Measurements from ENCODE around the gene PAFAH2. TPM values are rescaled to one million over a fixed set of nuclear protein-coding genes. Genes with fewer than 3 reads are reported as not detected.

The PAFAH2 gene
- total RNA-seq, 1 donor from 2014 or later: 12.1 TPM

DNA sequence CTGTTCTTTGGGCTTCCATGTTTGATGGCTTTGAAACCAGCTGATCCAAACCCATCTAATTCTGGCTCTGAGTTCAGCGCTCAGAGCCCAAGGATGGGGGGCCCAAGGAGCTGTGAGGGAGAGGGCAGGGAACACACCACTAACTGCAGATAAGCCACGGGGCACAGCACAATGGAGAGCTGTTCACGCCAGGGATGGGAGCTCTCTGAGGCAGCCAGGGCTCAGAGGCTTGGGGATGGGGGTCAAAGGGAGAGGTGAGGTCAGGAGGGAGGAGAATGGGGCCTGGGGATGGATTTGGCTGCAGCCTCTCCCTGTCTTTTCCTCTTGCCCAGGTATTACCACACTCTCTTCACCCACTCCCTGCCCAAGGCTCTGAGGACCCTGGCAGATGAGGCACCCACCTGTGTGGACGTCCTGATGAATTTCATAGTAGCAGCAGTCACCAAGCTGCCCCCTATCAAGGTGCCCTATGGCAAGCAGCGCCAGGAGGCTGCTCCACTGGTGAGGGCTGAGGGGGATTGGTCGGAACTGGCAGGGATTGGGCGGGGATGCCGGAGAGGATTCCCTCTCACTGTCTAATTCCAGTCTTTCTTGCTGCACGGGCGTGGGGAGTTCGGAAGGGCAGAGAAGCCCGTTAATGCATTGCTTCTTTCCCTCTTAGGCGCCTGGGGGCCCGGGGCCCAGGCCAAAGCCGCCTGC, 36.8 kb upstream of the PAFAH2 start:
- ATAC-seq (ENCODE audit: poor library complexity): no peak
- intact Hi-C loops (cut with DNase I): loop anchor here (5.0 kb wide), 3 partner anchors 68 to 128 kb away; no protein-coding TSS in a partner anchor
- DNase-seq: no peak

DNA sequence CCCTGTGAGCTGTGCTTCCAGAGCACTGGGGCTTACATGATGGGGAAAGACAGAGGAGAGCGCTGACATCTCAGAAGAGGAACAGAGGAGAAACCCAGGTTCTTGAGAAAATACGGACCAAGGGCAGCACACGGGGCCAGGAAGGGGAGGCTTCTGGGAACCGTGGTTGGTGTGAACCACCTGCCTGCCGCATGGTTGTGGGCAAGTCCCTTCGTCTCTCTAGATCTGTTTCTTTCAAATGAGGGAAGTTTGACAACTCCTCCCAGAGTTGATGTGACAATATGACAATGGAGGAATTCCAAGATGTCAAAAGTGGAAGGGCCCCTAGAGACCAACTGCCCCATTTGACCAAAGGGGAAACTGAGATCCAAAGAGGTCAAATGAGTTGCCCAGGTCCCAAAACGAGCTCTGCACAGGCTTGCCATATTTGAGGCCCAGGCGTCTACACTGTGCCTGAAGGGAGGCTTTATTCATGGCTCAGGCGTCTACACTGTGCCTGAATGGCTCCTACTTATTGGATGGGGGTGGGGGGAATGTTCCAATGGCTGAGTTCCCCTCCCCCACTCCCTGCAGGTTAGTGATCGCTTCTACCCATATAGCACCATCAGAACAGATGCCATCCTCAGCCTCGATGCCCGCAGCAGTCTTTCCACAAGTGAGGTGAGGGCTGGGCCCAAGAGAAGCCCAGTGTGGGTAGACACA, 34.9 kb upstream of the PAFAH2 start:
- ATAC-seq (ENCODE audit: poor library complexity) (no peak), DNase-seq (peak; percentile 14)
- intact Hi-C loops (cut with DNase I): no loop called here

DNA sequence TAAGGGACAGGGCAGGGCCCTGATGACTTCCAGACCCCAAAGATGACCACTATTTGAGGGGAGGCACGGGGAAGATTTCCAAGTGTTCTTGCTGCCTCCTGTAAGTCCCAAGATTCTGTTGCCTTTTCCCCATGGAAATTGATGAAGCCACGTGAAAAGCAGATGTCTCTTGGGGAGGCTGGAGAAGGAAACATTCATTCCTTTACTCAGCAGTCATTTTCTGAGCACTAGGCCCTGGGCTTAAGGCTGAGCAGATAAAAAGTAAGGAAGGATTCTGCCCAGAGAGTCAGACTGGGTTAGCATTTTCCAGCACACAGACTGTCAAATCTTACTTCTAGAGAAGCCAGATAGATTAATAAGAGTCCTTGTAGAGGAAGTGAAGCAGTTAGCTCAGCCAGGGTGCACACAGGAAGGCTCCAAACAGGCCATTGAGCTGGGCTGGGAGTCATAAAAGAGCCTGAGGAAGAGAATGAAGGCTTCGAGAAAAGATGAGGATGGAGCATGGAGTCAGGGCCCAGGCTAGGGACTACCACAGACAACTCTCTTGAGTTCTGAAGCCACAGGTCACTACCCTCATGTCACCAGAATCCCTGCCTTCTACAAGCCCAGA, 33.9 kb upstream of the PAFAH2 start:
- DNase-seq: no peak
- intact Hi-C loops (cut with DNase I): no loop called here

DNA sequence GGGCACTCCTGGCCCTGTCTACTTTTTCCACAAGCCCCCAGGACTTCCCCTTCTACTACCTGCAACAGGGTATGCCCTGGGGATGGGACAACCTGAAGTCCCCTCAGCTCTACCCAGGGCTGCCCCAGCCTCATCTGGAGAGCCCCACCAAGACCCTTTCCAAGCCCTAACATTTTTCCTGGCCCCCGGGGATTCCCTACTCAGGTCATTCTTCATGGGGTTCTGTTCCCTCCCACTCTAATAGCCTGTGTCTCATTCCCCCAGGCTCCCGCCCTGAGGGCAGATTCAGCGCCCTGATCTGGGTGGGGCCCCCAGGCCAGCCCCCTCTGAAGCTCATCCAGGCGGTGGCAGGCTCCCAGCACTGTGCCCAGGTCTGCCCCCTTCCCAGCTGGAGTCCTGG, 33.3 kb upstream of the PAFAH2 start:
- ATAC-seq (ENCODE audit: poor library complexity) (no peak), DNase-seq (peak; percentile 7)
- intact Hi-C loops (cut with DNase I): no loop called here

More for the DNA sequence above, 33.9 kb upstream of the PAFAH2 start:
- ATAC-seq (ENCODE audit: poor library complexity): no peak

DNA sequence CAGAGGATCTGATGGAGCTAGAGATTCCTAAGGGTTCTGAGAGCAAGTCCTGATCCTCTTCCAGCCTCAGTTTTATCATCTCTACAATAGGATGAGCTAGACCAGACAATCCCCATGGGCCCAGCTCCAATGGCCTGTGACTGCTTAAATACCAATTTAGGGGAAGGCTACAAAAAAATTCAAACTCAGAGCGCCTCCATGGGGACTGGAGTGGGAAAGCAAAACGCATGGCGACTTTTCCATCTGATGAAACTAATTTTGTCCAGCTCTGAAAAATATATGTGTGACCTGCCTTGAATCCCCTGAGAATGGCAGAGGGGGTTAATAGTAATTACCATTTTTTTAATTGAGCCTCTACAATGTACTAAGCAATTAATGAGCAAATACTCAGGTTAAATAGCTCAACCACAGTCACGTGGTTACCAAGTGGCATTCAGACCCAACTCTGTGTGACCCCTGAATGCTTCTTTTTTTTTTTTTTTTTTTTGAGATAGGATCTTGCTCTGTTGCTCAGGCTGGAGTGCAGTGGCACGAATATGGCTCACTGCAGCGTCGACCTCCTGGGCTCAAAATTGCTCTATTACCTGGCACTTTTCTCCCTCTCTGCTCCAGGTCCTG, 32.1 kb upstream of the PAFAH2 start:
- intact Hi-C loops (cut with DNase I): no loop called here
- no peak for ATAC-seq (ENCODE audit: poor library complexity)
- DNase-seq: no peak

DNA sequence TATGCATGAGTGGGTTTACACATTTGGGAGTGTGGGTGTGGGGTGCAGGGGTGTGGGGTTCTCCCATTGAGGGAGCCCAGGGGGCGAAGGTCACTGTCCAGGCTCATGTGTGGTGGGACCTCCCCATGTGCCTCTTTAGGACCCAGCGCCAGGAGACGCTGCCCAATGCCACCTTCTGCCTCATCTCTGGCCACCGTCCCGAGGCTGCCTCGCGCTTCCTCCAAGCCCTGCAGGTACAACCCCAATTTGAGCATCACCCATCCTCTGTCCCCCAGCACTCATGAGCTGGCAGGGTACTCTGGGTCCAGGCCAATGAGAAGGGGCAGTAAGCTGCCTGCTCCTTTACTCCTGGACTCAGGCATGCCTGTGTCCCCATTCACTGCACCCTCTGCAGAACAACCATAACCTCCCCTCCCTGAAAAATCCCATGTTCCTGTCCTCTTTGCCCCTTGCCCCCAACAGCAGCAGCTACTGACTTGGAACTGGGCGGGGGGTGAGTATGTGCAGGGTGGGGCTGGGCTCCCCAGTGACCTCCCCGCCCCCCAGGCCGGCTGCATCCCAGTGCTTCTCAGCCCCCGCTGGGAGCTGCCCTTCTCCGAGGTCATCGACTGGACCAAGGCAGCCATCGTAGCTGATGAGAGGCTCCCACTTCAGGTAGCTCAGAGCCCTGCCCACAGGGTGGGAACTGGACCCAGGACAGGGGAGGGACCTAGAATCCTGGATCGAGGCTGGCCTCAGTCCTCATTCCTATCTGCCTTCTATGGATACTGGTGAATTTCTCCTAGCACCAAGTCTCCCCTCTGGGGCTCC, 31.4 kb upstream of the PAFAH2 start:
- ATAC-seq (ENCODE audit: poor library complexity) (no peak), DNase-seq (no peak)
- intact Hi-C loops (cut with DNase I): no loop called here

DNA sequence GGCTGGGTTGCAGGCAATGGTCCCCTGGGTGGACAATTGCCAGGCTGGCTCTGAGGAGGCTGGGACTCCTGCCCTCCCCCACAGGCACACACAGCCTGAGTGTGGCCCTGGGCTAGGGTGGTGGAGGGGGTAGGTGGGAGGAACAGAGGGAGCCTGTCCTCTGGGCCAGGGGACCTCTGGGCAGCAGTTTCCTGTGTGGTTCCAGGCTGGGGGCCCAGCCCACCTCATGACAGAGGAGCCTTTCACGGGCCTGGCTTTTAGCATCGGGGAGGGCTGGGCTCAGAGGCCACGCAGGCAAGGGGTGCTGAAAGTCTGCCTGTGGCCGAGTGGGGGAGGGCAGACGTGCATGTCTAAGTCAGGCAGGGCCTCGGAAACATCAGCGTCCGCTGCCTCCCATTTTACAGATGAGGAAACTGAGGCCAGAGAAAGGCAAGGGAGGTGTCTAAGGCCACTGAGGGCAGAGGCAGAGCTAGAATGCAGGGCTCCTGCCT, 30.7 kb upstream of the PAFAH2 start:
- DNase-seq (peak; percentile 27), ATAC-seq (ENCODE audit: poor library complexity) (no peak)
- intact Hi-C loops (cut with DNase I): no loop called here

DNA sequence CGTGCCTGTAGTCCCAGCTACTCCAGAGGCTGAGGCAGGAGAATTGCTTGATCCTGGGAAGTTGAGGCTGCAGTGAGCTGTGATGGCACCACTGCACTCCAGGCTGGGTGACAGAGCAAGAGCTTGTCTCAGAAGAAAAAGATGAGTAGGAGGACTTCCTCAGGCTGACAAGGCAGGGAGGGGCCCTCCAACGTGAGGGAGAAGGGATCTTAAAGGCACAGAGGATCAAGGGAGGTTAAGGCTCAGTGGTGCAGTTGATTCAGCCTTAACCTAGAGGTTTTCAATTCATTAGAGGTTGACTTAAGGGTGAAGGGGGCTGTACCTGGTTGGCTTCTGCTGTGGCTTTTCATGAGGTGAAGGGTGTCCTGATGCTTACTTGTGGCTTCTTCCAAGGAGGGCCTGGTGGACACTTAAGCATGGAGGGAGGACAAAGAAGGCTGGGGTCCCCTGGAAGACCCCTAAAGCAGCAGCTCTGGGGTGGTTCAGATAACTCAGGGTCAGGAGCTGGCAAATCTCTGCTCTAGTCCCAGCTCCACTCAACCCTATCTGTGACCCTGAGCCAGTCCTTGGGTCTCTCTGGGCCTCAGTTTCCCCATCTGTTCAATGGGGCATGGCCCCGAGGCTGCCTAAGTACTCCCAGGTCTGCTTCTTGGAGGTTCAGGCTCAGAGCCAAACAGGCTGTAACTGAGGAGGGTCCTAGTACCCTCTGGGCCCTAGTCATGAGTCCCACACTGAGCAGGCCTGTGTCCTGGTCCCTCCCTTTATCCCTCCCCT, 30.0 kb upstream of the PAFAH2 start:
- no peak for ATAC-seq (ENCODE audit: poor library complexity)
- intact Hi-C loops (cut with DNase I): no loop called here
- DNase-seq: peak; percentile 10

DNA sequence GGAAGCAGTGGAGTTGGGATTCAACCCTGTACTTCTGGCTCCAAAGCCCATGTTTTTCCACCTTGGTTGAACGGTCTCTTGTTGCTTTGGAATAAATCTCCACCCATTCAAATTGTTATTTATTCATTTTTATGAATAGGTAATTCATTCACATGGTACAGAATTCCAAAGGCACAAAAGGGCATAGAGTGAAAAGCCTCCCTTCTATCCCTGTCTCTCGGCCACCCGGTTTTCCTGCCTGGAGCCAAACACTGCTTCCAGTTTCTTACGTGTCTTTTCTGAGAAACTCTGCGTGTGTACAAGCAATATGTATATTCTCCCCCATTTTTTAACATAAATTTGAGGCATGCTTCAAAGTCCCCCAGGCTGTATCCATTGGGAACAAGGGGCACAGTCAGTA, 27.7 kb upstream of the PAFAH2 start:
- ATAC-seq (ENCODE audit: poor library complexity) (no peak), DNase-seq (peak; percentile 5)
- intact Hi-C loops (cut with DNase I): no loop called here

DNA sequence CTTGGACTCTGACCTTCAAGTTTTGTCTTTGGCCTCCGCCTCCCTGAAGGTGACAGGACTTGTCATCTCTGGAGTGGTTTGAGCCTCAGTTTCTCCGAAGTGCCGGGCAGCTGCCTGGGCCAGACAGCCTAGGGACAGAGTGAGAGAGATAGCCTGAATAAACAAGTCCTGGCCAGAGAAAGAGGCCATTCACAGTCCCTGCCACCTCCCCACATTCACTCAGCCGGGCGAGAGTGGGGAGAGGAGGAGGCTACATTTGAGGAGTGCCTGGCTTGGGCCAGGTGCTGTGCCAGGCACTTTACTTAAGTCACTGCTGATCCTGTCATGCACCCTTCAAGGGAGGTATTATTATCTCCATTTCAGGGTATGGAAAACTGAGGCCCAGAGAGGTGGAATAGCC, 27.2 kb upstream of the PAFAH2 start:
- intact Hi-C loops (cut with DNase I): no loop called here
- DNase-seq (peak; percentile 19), ATAC-seq (ENCODE audit: poor library complexity) (no peak)

DNA sequence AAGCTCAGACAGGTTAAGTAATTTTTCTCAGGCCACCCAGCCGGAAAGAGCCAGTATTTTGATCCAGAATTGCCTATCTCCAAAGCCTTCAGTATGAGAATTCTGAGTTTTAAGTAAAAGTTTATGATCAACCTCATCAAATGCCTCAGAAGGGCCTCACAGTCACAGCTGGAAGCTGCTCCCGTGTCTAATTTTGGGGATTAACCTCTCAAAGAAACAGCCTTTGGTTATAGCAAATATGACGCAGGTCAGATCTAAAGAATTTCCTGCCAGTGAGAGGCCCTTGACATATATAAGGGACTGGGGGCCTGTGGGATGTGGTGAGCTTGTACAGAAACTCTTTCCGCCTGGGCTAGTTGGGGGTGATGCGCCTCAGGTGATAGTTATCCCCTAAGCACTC, 26.0 kb upstream of the PAFAH2 start:
- intact Hi-C loops (cut with DNase I): no loop called here
- peak; percentile 4 for DNase-seq
- ATAC-seq (ENCODE audit: poor library complexity): no peak

DNA sequence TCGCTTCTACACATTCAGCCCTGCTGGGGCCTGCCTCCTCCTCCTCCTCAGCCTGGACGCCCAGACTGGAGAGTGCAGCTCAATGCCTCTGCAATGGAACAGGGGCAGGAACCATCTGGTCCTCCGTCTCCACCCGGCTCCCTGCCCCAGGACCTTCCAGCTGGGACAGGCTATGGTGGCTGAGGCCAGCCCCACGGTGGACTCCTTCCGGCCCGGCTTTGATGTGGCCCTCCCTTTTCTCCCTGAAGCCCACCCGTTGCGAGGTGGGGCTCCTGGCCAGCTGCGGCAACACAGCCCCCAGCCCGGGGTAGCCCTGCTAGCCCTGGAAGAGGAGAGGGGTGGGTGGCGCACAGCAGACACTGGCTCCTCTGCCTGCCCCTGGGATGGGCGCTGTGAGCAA, 25.1 kb upstream of the PAFAH2 start:
- intact Hi-C loops (cut with DNase I): no loop called here
- ATAC-seq (ENCODE audit: poor library complexity) (no peak), DNase-seq (no peak)

DNA sequence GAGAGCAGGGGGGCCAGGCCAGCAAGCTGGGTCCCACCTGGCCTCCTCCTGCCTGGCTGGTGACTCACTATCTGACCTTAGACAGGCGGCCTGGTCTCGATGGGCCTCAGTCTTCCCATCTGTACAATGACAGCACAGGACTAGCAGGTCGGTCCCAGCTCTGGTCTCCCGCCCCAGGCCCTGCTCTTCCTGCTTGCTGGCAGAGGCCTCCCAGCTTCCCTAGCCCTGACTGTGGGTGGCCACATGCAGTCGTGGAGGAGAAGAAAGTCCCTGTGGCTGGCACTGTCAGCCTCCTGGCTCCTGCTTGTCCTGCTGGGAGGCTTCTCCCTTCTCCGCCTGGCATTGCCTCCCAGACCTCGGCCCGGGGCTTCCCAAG, 24.5 kb upstream of the PAFAH2 start:
- ATAC-seq (ENCODE audit: poor library complexity) (no peak), DNase-seq (no peak)
- intact Hi-C loops (cut with DNase I): no loop called here

DNA sequence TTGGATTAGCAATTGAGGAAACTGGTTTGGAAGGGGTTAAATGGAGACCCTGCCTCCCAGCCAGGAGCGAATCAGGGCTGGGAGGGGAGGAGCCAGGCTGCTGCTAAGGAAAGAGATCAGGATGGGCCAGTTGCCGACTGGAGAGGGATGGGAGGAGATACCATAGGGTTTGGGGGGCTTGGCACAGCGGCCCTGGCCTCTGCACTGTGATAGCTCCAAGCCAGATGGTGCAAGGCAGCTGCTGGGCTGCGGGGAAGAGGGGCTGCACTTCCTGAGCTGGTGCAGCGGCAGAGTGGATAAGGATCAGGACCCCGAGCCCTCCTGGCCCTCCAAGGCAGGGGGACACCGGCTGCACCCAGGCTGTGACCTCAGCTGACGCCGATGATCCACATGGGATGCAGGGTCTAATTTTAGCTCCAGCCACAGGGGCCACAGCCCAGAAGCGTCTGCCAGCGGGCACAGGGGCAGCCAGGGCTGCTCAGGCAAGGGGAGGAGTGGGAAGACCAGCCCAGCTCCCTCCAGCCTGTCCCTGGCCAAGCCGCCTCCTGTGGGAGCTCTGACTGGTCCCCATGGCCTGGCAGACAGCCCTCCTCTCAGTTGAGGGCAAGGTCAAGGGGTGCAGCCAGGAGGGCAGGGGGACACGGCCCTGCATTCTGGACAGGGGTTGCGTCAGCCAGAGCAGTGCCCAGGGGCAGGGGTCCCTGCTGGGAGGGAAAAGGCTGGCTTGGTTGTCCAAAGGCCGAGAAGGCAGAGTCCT, 24.0 kb upstream of the PAFAH2 start, which contains the start of gene EXTL1:
Gene EXTL1 (plus strand): TSS at position 129 of the 757 bp plus-strand sequence. CDS start 872 bp downstream, outside the sequence.
- DNase-seq: peak; percentile 85
- peak; percentile 85 for ATAC-seq (ENCODE audit: poor library complexity)
- intact Hi-C loops (cut with DNase I): no loop called here

DNA sequence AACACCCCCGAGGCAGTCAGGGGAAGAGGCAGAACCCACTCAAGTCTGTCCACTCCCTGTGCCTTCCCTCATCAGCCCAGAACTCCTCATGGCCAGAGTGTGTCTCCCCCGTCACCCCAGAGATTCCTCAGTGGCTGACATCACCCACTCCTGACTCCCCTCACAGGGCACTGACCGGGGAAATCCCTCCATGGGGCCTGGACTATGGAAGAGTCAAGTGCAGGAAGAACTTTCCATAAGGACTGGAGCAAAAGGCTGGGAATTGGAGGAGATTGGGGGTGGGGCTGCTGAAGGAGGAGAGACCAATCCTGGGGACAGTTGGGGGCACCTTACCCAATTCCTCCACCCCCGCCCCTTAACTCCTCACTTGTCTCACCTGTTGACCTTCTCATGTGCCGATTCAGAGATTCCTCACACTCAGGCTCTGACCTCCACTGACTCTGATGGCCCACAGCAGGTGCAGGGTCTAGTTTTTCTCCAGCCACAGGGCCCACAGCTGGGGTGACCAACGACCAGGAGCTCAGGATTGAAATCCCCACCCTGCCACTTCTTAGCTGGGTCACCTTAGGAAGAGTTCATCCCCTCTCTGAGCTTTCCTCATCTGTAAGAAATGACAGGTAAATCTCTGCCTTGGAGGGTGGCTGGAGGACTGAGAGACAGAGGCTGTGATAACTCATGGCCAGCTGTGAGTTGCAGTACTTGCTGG, 23.2 kb upstream of the PAFAH2 start:
- intact Hi-C loops (cut with DNase I): no loop called here
- ATAC-seq (ENCODE audit: poor library complexity) (peak; percentile 1), DNase-seq (no peak)

DNA sequence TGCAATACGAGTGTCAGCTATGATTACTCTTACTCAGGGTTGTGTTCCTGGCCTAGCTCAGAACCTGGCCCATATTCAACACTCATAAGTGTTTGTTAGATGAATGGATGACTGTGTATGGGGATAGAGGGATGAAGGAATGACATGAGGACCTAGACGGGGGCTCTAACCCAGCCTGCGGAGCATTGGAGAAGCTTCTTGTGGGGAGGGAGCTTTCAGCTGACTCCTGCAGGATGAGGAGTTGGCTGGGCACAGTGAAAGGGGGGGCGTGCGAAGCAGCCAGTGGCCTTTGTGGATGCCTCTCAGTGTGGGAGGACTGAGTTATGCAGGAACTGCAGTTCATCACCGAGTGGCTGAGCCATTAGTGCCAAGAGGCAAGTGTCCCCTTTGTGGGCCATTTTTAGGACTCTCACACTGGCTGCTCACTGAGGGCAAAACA, 22.5 kb upstream of the PAFAH2 start:
- DNase-seq (peak; percentile 51), ATAC-seq (ENCODE audit: poor library complexity) (peak; percentile 24)
- intact Hi-C loops (cut with DNase I): no loop called here

Measured in Right ventricle myocardium superior (tissue), 1 donor.